Measurements from ENCODE around the gene ZNF69.

GRCh38 chr19:11944656-11945055, 57.1 kb downstream of the ZNF69 start:
- TF ChIP-seq, protein P1, sequence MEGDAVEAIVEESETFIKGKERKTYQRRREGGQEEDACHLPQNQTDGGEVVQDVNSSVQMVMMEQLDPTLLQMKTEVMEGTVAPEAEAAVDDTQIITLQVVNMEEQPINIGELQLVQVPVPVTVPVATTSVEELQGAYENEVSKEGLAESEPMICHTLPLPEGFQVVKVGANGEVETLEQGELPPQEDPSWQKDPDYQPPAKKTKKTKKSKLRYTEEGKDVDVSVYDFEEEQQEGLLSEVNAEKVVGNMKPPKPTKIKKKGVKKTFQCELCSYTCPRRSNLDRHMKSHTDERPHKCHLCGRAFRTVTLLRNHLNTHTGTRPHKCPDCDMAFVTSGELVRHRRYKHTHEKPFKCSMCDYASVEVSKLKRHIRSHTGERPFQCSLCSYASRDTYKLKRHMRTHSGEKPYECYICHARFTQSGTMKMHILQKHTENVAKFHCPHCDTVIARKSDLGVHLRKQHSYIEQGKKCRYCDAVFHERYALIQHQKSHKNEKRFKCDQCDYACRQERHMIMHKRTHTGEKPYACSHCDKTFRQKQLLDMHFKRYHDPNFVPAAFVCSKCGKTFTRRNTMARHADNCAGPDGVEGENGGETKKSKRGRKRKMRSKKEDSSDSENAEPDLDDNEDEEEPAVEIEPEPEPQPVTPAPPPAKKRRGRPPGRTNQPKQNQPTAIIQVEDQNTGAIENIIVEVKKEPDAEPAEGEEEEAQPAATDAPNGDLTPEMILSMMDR (IDR thresholded peaks at IDR 0.05): no peak
- no peak for TF ChIP-seq POLR2AphosphoS5 (IDR thresholded peaks at IDR 0.05; ENCODE audit: insufficient read depth in 1 of 2, low read depth in 1 of 2)
- TF ChIP-seq POLR2A (IDR thresholded peaks at IDR 0.05): no peak
